ENCODE data around the gene RDH13.
A peak's percentile ranks its signal among the peaks of the same experiment; 100 is the strongest.

RDH13 gene

DNA sequence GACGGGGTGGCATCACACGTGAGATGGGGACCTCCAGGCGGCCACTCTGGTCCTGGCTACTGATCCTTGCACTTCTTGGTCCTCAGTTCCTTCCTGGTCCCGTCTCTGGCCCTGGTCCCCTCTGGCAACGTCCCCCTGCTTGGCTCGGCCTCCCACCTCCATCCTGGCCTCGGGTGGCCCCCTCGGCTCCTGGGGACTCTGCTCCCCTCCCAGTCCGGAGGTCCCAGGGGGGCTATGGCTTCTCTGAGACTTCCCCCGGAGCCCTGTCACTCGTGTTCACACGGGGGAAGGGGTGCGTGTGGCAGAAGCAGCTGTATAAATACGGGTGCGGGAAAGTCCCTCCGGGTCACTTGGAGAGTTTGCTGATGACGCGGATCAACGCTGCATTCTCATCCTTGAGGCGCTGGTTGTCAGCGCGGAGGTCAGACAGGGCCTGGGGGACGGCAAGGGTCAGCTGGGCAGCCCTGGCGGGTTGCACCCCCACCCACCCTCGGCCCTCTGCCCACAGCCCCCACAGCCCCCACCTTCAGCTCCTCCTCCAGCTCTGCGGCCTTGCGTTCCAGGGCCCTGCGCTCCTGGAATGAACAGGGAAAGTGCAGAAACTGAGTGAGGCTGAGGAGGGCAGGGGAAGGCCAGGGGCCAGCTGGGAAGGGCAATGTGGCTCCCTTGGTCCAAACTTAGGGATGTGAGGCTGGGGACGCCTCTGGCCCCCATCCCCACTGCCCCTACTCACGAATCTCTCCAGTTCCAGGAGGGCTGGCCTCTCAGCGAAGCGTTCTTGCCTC, 28.4 kb upstream of the RDH13 start:
- DNase-seq, result no peak

DNA sequence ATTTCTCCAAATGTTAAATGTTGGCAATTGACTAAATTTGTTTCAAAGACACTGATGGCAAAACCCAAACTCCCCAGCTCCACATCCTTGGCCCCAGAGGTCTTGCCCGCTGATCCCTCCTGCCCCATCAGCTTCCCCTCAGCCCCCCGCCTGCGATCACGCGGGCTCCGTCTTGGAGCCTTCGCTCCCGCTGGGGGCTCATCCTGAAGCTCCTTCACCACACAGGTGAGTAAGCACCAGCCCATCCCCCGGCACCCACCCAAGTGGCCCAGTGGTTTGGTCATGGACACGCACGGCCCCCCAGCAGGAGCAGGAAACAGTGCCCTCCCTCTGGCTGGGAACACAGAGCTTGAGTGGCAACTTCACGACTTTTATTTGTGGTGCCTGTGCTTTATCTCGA, 27.6 kb upstream of the RDH13 start:
- no peak for DNase-seq

DNA sequence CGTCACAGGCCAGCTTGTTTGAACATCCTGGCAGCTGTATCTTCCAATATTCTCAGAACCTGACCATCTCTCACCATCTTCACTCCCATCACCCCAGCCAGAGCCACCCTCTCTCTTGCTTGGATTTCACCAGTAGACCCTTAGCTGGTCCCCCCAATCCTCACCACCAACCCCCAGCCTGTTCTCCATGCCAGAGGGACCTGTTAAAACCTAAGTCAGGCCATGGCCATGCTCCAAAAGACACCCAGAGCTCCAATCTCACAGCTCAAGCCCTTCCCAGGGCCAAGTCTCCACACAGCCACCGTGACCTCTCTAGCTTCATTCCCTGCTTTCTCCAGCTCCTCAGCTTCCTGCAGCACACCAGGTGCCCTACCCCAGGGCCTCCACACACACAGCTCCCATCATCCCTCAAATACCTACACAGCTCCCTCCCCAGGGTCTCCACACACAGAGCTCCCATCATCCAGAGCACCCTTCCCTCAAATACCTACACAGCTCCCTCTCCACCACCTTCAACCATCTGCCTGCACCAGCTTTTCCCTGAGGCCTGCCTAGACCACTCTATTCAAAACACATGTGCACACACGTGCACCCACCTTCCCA, 26.5 kb upstream of the RDH13 start:
- DNase-seq, result no peak

DNA sequence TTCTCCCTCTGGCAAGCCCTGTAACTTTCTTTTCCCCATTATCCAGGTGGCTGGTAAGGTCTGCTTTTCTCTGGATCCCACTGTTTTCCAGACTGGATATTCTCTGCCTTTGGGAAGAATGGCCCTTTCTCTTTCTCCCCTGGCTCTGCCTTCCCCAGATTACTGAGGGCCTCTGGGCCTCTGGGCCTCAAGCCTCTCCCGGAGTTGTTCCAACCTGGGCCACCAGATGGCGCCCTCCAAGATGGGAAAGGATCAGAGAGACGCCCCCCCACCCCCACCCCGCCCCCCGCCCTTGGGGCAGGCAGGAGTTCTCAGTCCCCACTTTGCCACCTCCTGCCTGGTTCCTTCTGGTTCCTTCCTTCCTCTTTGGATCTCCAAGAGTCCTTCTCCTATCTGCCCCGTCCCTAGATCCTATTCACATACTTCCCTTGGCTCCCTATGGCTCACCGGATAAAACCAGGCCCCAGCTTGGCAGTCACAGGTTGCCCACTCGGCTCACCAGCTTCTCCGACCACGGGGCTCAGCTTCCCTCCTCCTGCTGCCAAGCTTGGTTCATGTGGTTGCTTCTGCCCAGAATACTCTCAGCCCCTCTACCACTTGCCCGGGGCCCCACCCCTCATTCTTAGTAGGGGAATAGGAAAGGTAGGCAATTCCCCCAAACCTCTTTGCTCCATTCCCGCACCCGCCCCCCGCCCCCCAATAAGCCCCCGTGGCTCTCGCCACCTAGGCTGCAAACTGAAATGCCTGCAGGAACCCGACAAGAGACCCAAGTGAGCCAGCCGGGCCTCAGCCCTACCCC, 25.8 kb upstream of the RDH13 start:
- peak; percentile 62 for DNase-seq

DNA sequence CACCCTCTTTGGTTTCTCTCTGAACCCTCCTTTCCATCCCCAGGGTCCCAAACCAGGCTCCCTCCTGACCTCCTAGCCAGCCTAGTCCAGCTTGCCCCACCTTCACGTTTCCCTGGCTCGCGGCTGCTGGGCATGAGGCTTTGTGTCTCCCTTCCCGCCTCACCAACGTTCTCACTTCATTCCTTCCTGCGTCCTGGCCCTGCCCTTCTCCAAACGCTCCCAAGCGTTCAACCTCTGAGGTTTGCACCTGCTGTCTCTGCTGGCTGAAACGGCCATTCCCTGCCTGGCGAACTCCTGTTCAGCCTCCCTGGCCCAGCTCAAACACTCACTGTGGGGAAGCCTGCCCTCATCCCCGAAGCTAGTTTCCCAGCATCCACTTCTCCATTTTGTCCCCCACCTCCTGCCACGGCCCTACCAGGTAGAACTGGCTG, 25.1 kb upstream of the RDH13 start:
- no peak for DNase-seq

DNA sequence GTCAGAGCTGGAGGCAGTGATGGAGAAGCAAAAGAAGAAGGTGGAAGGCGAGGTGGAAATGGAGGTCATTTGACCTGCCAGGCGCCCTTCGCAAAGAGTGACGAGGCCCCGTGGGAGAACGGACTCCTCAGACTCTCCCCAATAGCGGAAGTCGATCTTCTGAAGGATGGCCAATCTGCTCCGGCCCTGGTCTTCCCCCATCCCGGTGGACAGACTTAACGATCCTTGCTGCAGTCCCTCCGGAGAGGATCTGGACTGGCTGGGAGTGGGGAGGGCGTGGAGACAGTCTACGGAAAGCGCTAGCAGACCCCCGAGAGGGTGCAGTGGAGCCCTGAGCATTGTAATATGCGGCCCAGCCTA, 24.6 kb upstream of the RDH13 start:
- DNase-seq, result no peak

DNA sequence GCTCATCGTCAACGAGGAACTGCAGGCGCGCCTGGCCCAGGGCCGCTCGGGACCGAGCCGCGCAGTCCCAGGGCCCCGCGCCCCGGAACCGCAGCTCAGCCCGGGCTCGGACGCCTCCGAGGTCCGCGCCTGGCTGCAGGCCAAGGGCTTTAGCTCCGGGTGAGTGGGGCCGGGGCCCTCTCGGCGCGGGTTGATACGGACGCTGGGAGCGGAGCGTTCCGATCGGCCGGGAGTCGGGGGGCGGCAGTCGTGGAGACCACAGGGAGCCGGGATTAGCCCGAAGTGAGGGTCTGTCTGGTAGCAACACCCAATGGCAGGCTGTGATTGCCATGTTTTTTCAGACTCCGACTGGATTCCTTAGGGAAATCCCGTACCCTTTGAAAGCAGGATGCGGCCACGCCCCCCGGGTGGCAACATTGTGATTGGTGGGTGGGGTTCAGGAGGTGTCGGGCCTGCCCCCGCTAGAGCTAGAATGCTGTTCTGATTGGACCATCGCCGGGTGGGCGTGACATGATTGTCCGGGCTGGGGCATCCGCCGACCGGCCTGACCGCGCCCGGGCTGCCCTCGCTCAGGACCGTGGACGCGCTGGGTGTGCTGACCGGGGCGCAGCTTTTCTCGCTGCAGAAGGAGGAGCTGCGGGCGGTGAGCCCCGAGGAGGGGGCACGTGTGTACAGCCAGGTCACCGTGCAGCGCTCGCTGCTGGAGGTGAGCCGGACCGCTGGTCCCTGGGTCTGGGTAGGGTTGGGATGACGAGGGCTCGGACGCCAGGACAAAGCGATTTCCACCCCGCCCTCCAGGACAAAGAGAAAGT, 24.0 kb upstream of the RDH13 start:
- peak; percentile 54 for DNase-seq

DNA sequence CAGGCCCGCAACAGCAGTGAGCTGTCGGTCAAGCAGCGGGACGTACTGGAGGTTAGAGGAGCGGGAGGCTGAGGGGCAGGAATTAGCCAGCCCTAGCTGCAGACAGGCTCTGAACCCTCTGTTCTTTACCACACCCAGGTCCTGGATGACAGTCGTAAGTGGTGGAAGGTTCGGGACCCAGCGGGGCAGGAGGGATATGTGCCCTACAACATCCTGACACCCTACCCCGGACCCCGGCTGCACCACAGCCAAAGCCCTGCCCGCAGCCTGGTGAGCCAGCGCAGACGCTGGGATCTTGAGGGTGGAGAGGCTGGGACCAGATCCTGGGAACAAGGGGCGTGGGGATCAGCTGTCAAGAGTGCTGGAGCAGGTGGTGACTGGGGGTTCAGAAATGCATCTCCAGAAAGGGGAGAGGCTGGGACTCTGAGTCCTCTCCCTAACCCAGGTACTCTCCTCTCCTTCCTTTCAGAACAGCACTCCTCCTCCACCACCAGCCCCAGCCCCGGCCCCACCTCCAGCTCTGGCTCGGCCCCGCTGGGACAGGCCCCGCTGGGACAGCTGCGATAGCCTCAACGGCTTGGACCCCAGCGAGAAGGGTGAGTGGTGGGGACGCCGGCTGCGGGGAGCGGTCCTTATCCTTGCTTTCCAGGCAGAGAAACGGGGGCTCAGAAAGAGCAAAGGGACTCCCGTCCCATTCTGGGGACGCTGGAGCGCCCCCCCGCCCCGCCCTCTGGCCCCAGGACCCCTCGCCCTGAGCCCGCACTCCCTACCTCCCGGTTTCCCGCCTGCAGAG, 23.2 kb upstream of the RDH13 start:
- DNase-seq, result no peak

DNA sequence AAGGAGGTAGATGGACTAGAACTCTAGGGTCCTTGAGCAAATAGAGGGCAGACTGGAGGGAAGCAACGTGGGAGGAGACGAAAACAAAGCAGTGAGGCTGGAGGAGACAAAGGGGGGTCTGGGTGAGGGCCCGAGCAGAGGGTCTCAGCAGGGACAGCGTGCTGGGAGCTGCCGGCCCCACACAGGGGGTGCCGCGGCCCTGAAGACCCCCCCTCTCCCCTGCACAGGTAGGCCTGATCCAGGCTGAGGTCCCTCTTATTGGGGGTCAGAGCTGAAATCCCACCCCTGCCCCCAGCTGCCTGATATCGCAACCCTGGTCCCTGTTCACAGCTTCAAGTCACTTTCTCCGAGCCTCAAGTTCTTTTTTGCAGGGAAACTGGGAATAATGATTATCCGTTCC, 21.5 kb upstream of the RDH13 start:
- no peak for DNase-seq

DNA sequence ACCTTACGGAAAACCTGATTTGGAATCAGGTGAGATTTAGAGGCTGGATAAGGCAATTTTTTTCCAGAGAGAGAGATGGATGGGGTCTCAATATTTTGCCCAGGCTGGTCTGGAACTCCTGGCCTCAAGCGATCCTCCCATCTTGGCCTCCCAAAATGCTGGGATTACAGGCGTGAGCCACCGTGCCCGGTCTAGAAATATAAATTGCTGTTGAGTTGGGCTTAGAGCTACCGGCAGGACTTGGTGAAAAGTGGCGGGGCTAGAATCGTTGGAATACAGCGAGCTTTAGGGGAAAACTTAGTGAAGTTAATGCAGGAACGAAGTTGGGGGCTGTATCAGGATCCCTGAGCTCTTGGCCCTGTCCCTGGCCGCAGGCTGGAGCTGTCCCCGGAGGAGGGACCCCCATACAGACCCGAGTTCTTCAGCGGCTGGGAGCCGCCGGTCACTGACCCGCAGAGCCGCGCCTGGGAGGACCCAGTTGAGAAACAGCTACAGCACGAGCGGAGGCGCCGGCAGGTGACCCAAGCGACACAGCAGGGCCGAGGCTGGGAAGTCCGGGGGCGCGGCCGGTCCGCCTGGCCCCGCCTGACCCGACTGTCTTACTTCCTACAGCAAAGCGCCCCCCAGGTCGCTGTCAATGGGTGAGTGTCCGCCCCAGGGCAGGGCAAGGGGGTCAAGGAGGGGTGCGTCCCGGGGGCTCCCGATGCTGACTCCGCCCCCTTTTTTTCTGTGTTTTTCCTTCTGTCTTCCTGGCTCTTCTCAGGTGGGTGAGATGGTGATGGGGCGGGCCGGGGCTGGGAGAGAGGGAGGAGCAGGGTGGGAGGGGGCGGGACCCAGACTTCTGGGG, 20.3 kb upstream of the RDH13 start:
- no peak for DNase-seq

DNA sequence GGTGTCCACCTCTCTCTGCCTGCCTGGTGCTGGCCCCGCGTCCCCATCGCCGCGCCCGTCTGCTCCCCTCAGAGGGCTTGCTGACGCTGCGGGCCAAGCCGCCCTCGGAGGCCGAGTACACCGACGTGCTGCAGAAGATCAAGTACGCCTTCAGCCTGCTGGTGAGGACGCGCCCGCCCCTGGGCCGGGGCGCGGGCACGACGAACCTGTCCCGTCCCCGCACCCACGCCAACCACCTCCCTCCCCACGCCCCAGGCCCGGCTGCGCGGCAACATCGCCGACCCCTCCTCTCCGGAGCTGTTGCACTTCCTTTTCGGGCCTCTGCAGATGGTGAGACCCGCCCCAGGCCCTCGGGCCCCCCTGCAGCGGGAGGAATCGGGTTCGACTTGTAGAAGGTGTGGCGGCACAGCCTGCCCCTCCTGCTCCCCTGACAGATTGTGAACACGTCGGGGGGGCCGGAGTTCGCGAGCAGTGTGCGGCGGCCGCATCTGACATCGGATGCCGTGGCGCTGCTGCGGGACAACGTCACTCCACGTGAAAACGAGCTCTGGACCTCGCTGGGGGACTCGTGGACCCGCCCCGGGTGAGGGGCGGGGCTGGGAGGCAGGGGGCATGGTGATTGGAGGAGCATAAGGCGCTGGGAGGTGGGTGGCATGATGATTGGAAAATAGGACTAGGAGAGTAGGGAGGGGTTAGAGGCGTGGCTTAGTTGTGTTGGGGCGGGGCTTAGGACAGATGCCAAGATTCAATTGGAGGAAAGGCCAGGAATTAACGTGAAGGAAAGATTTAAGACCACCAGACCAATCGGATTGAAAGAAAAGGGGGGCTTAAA, 19.3 kb upstream of the RDH13 start:
- DNase-seq, result peak; percentile 67

DNA sequence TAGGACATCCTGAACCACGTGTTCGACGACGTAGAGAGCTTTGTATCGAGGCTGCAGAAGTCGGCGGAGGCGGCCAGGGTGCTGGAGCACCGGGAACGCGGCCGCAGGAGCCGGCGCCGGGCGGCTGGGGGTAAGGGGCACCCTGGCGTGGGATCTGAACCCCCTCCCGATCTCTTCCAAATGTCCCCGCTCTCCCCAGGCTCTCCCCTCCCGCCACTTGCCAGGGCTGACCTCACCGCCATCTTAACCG, 18.7 kb upstream of the RDH13 start:
- no peak for DNase-seq

DNA sequence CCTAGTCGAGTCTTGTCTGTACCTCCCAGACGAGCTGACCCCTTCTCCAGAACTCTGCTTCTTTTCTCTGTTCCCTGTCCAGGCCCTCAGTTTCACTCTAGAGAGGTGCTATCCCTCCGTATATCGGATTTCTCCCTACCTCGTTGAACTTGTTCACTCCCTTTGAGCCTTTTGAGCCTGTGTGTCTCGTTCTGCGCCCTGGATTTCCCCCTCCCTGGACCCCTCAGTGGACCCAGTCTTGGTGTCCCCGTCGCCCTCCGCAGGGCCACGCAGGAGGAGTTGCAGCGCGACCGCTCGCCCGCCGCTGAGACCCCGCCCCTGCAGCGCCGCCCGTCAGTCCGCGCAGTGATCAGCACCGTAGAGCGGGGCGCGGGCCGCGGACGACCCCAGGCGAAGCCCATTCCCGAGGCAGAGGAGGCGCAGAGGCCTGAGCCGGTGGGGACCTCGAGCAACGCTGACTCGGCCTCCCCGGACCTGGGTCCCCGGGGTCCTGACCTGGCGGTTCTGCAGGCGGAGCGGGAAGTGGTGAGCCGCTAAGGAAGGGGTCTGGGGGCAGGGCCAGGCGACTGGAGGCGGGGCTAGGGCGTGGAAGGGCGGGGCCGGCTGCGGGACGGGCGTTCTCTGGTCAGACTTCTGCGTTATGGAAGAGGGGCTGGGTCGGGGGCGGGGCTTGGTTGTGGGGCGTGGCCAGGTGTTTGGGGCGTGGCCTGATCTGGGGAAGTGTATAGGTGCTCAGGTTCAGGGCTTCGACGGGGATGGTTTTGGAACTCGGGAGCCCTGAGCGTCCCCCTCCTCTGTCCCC, 18.2 kb upstream of the RDH13 start:
- peak; percentile 90 for DNase-seq

DNA sequence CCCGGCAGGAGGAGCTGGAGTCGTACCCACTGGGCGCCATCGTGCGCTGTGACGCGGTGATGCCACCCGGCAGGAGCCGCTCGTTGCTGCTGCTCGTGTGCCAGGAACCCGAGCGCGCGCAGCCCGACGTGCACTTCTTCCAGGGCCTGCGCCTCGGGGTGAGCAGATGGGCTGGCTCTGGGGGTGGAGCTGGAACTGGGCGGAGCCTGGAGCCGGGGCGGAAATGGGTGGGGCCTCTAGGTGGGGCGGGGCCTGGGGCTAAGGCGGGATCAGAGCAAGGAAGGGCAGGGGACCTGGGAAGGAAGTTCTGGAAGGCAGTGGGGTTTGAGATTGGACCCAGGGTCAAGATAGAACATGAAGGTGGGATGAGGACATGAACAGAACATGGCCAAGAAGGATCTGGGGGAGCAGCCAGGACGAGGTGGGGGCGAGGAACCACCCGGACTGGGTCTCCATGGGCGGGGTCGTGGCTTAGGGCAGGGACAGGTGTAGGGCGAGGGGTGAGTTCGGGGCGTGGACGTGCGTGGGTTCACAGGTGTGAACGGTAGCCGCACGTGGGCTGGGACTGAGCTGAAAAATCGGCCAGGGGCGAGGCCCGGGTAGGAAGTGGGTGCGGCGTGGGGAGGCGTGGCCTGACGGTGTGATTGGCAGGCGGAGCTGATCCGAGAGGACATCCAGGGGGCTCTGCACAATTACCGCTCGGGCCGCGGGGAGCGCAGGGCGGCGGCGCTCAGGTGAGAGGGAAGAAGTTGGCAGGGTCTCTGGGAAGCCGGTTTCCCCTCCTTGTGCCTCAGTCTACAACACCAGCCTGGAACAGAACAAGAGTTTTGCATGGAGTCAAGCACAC, 17.4 kb upstream of the RDH13 start:
- peak; percentile 63 for DNase-seq

DNA sequence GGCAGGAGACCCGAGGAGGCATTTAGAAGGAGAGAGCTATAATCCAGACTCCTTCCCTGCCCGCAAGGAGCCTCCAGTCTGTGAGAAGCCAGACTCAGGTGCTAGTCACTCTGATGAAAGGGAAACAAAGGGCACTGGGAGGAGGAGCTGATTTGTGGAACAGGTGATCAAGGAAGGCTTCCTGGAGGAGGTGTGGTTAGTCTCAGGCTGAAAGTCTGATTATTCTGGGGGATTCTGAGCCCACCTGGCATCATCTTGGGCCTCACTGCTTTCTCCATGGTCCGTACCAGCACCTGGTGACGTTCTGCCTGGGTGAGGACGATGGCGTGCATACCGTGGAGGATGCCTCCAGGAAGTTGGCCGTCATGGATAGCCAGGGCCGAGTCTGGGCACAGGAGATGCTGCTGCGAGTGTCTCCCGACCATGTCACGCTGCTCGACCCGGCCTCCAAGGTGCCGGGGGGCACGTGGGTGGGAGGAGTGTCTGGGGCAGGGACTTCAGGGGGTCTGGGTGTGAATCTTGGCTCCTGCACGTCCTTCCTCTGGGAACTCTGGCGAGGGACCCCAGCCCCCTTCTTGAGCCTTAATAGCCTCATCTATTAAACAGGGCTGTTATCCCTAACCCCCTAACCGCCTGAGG, 16.6 kb upstream of the RDH13 start:
- DNase-seq, result no peak

DNA sequence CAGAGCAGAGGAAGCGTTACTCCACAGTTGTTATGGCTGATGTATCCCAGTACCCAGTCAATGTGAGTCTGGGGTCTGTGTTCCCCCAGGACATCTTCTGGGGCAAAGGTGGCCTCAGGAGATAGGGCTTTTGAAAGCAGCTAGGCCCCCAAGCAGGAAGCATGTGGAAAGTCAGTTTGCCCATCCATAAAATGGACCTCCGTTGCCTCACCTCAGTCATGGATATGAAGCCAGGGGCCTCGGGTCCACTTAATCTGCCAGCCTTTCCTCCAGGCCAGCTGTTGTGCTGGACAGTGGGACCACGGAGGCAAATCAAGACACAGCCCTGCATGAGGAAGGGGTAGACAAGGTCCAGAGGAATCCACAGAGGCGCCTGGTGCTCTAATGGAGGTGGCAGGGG, 16.0 kb upstream of the RDH13 start:
- DNase-seq, result no peak

DNA sequence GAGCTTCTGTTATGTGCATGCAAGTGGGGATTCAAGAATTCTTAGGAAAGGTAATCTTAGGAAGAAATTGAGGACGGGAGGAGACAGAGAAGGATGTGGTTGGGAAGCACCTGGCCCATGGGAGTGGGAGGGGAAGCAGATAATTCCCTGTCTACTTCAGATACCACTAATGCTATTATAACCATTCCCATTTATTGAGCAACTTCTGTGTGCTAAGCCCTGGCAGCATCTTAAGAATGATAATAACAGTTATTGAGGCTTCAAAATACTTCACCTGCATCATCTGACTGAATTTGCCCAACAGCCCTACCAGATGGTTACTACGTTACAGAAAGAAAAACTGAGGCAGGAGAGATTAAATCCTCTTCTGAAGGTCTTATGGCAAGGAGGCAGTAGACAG, 14.2 kb upstream of the RDH13 start:
- no peak for DNase-seq

DNA sequence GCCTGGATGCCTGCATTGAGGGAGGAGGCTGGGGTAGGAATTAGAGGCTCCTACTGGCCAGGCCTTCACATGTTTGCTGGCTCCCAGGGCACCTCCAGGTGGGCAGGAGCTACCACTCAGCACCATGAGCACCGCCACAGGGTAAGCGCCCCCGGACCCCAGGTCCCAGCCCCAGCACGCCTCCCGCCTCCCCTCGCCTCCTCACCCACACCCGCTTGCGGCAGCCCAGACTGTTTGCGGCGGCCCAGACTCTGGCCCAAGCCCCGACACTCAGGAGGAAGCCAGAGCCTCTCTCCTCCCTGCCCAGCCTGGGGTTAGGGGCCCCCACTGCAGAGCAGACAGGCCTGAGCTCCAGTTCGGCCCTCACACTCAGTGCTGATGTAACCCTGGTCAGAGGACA, 13.4 kb upstream of the RDH13 start:
- no peak for DNase-seq
